OCI-LY3 (cell line): ENCODE data around the gene GFRA1.

Experiments used
- H2AFZ ChIP-seq: fragments of 200-600, 300-600 bp; shearing (Covaris generic); 2 replicates; pipeline ENCODE4 v1.6.0; 2014; ENCODE audit warnings: antibody characterized with exemption, low read depth, low read length
- H3K27ac ChIP-seq: fragments of 200-600, 300-600 bp; sonication (generic); 2 replicates; pipeline ENCODE4 v1.5.1; 2014; ENCODE audit warnings: mild to moderate bottlenecking, low read length, moderate library complexity, mixed read lengths
- H3K27me3 ChIP-seq: fragments of 200-600, 300-600 bp; sonication (generic); 2 replicates; pipeline ENCODE4 v1.6.1; 2014; ENCODE audit warnings: low read depth, low read length, mixed read lengths
- H3K36me3 ChIP-seq: fragments of 200-600, 300-600 bp; sonication (generic); replicated peaks from 2 replicates; pipeline ENCODE3; 2014; ENCODE audit warnings: low read depth, low read length, mixed read lengths
- H3K4me1 ChIP-seq: fragments of 300-600, 200-600 bp; sonication (generic); 2 replicates; pipeline ENCODE4 v1.6.1; 2014; ENCODE audit warnings: low read length, mixed read lengths
- H3K4me2 ChIP-seq: fragments of 200-600, 300-600 bp; sonication (generic); 2 replicates; pipeline ENCODE4 v1.6.1; 2014; ENCODE audit warnings: low read length, mixed read lengths
- H3K4me3 ChIP-seq: fragments of 300-600, 200-600 bp; sonication (generic); 2 replicates; pipeline ENCODE4 v1.5.1; 2014; ENCODE audit warnings: antibody characterized with exemption, mild to moderate bottlenecking, low read length, moderate library complexity
- H3K79me2 ChIP-seq: fragments of 300-600, 200-600 bp; shearing (Covaris generic); 2 replicates; pipeline ENCODE4 v1.6.1; 2014; ENCODE audit warnings: mild to moderate bottlenecking, low read length, mixed read lengths
- H3K9ac ChIP-seq: fragments of 300-600, 200-600 bp; shearing (Covaris generic); 2 replicates; pipeline ENCODE4 v1.6.0; 2014; ENCODE audit warnings: mild to moderate bottlenecking, low read length, moderate library complexity
- H3K9me3 ChIP-seq: fragments of 200-600, 300-600 bp; shearing (Covaris generic); 2 replicates; pipeline ENCODE4 v1.6.1; 2014; ENCODE audit warnings: low read length, mixed read lengths; ENCODE audit not compliant: insufficient read depth
- H4K20me1 ChIP-seq: fragments of 200-600, 300-600 bp; sonication (generic); 2 replicates; pipeline ENCODE4 v1.6.1; 2016; ENCODE audit warnings: low read length, mixed read lengths; ENCODE audit not compliant: insufficient read depth
- CTCF ChIP-seq: fragments of 200-600, 300-600 bp; sonication (generic); IDR thresholded peaks from 2 replicates; pipeline ENCODE4 v1.5.1; 2014; ENCODE audit warnings: antibody characterized with exemption, low read length, low read depth
- EZH2phosphoT487 ChIP-seq: fragments of 200-600 bp; shearing (Covaris generic); IDR thresholded peaks from 2 replicates; pipeline ENCODE4 v1.6.1; 2018; ENCODE audit warnings: antibody characterized with exemption, mixed run types, low read depth

The GFRA1 gene

GRCh38 chr10:116182426-116182825 is 90.6 kb downstream of the GFRA1 start:
- Histone ChIP-seq H3K4me2 (no peak overlapping the region), H2AFZ (no peak overlapping the region), H3K27ac (no peak overlapping the region), H3K4me1 (no peaks in the 10 kb centered on the region), H3K79me2 (no peaks in the 10 kb centered on the region), H3K27me3 (no peaks in the 10 kb centered on the region), H3K36me3 (no peaks in the 10 kb centered on the region), H4K20me1 (no peaks in the 10 kb centered on the region), H3K4me3 (no peak overlapping the region), H3K9me3 (no peaks in the 10 kb centered on the region), H3K9ac (no peak overlapping the region)
- TF ChIP-seq CTCF (no peak), EZH2phosphoT487 (no peak)

- Histone ChIP-seq H3K27ac (no peak overlapping the region), H2AFZ (no peak overlapping the region), H3K4me3 (no peak overlapping the region), H3K36me3 (no peaks in the 10 kb centered on the region), H3K79me2 (no peaks in the 10 kb centered on the region), H3K4me2 (no peak overlapping the region), H3K27me3 (no peaks in the 10 kb centered on the region), H4K20me1 (no peaks in the 10 kb centered on the region), H3K4me1 (no peaks in the 10 kb centered on the region), H3K9ac (no peak overlapping the region), H3K9me3 (no peaks in the 10 kb centered on the region)
- TF ChIP-seq EZH2phosphoT487 (no peak), CTCF (no peak)
These were observed 94.9 kb downstream of the GFRA1 start for GRCh38 chr10:116178086-116178605.

- H3K79me2 ChIP-seq, result no peaks in the 10 kb centered on the region
- no peaks in the 10 kb centered on the region for H4K20me1 ChIP-seq
- H3K4me1 ChIP-seq, result no peaks in the 10 kb centered on the region
- H3K9ac ChIP-seq, result no peak overlapping the region
- no peak for TF ChIP-seq EZH2phosphoT487
- no peak for TF ChIP-seq CTCF
- H3K4me2 ChIP-seq, result no peak overlapping the region
- H3K27me3 ChIP-seq, result no peaks in the 10 kb centered on the region
- H2AFZ ChIP-seq, result no peak overlapping the region
- H3K36me3 ChIP-seq, result no peaks in the 10 kb centered on the region
- H3K4me3 ChIP-seq, result no peak overlapping the region
- H3K9me3 ChIP-seq, result no peaks in the 10 kb centered on the region
- H3K27ac ChIP-seq, result no peak overlapping the region
These were observed 97.8 kb downstream of the GFRA1 start for GRCh38 chr10:116175231-116175630.

GRCh38 chr10:116171505-116171904 is 101.5 kb downstream of the GFRA1 start:
- Histone ChIP-seq H4K20me1 (no peaks in the 10 kb centered on the region), H2AFZ (no peak overlapping the region), H3K4me1 (no peaks in the 10 kb centered on the region), H3K9me3 (no peaks in the 10 kb centered on the region), H3K9ac (no peak overlapping the region), H3K27me3 (no peaks in the 10 kb centered on the region), H3K4me2 (no peak overlapping the region), H3K27ac (no peak overlapping the region), H3K79me2 (no peaks in the 10 kb centered on the region), H3K4me3 (no peak overlapping the region), H3K36me3 (no peaks in the 10 kb centered on the region)
- TF ChIP-seq EZH2phosphoT487 (no peak), CTCF (no peak)
